ENCODE results near the gene UNC5A. TPM values are rescaled to one million over a fixed set of nuclear protein-coding genes. Genes with fewer than 3 reads are reported as not detected.

Gene UNC5A
- total RNA-seq, 2 donors from 2014 or later = 0.89 to 1.4 TPM

DNA sequence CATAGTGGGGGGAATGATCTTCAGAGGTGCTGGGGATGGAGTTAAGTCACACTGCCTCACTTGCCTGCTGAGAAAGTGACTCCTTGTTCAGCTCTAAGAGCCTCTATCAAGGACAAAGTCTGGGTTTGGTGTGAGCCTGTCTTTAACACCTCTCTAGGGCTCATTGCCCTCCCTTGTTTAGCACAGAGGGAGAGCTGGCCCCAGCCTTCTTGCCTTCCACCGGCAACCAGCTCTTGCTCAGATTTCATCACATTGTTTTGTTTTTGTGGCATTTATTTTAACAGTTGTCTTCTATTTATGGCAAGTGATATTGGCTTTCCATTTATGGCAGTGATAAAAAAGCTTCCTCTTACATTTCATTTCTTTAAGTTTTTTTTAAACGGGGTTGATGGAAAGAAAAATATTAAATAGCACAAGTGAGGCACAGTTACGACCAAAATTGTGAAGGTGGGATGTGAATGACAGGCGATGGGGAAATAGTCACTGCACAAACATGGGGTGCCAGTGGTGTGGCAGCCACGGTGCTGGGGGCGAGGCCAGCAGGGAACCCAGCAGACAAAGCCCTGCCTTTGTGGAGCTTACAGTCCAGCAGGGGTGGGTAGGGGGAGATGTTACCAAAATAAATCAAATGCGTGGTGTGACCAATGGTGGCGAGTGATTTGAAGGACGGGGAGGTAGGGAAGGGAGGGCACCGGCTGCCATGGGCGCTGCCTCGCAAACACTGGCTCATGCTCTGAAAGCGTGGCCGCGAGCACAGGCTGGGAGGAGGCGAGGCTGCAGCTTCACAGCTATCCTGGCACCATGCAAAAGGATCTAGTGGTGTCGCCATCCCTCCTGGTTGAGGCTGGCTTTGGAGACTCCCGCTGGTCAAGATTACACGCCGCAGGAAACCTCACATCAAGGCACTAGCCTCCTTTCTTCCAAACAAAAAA, 21.2 kb upstream of the UNC5A start:
- Histone ChIP-seq H3K4me1 (ENCODE audit: control insufficient read depth, insufficient read depth, low read length) (peaks cover 12% of the 10 kb centered on the region), H3K27me3 (ENCODE audit: control insufficient read depth, insufficient read depth, low read length, poor library complexity, severe bottlenecking) (no peaks in the 10 kb centered on the region), H3K36me3 (ENCODE audit: control insufficient read depth, insufficient read depth, low read length) (no peaks in the 10 kb centered on the region), H3K9ac (ENCODE audit: extremely low read depth, low read length, poor library complexity, severe bottlenecking) (no peak overlapping the region), H3K27ac (ENCODE audit: low read depth, low read length) (no peak overlapping the region), H3K4me3 (ENCODE audit: low read length) (no peak overlapping the region), H3K9me3 (ENCODE audit: control insufficient read depth, low read length) (no peaks in the 10 kb centered on the region)
- H3K9me3 Mint-ChIP-seq = no peaks in the 10 kb centered on the region
- DNase-seq = peak; percentile 79
- H3K4me3 Mint-ChIP-seq = no peak overlapping the region
- H3K27me3 Mint-ChIP-seq (ENCODE audit: insufficient read depth) = peaks cover 9% of the 10 kb centered on the region
- peaks cover 34% of the 10 kb centered on the region for H3K4me1 Mint-ChIP-seq
- H3K27ac Mint-ChIP-seq = peak overlapping the region; percentile 19
- no peaks in the 10 kb centered on the region for H3K36me3 Mint-ChIP-seq (ENCODE audit: low read depth)
- TF ChIP-seq, protein P1, sequence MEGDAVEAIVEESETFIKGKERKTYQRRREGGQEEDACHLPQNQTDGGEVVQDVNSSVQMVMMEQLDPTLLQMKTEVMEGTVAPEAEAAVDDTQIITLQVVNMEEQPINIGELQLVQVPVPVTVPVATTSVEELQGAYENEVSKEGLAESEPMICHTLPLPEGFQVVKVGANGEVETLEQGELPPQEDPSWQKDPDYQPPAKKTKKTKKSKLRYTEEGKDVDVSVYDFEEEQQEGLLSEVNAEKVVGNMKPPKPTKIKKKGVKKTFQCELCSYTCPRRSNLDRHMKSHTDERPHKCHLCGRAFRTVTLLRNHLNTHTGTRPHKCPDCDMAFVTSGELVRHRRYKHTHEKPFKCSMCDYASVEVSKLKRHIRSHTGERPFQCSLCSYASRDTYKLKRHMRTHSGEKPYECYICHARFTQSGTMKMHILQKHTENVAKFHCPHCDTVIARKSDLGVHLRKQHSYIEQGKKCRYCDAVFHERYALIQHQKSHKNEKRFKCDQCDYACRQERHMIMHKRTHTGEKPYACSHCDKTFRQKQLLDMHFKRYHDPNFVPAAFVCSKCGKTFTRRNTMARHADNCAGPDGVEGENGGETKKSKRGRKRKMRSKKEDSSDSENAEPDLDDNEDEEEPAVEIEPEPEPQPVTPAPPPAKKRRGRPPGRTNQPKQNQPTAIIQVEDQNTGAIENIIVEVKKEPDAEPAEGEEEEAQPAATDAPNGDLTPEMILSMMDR (conservative IDR thresholded peaks at IDR 0.05) = no peak
- WGBS, 2 experiments (ENCODE audit: insufficient coverage in 1 of 2, insufficient read length in 1 of 2) = 56 to 60% methylated on average over 18 to 20 of the region's 20 CpGs

DNA sequence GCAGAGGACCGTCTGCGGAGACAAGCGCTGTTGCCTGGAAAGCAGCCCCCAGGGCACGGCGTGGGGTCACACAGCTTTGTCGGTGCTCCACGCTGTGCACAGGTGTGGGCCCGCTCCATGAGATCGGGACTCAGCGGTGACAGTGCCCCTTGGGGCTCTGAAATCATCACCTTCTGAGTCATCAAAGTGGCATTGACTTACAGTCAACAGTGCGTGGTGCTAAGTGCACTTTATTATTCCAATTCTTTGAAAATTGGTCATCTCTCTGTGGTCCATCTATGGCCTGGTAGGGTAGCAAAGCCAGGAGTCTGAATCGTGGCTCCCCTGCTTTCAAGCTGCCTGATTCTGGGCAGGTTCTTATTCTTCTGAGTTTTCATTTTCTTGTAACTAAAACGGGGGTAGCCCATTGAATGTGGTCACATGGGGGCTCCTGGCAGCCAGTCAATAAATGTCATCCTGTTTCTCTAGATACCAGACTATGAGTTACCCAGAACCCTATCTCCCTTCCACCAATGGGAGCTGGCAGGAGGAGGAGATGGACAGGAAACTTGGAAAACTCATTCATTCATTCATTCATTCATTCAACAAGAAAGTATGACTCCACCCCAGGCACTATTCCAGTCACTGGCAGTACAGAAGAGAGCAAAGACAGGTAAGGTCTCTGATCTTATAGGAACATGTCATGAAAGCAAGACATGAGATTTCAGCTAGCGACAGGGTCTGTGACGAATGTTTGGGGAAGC, 20.3 kb upstream of the UNC5A start:
- no peaks in the 10 kb centered on the region for H3K36me3 Mint-ChIP-seq (ENCODE audit: low read depth)
- peaks cover 9% of the 10 kb centered on the region for H3K27me3 Mint-ChIP-seq (ENCODE audit: insufficient read depth)
- H3K4me3 ChIP-seq (ENCODE audit: low read length) = no peak overlapping the region
- H3K4me1 Mint-ChIP-seq = peaks cover 26% of the 10 kb centered on the region
- no peak overlapping the region for H3K4me3 Mint-ChIP-seq
- DNase-seq = no peak
- no peak overlapping the region for H3K27ac ChIP-seq (ENCODE audit: low read depth, low read length)
- H3K36me3 ChIP-seq (ENCODE audit: control insufficient read depth, insufficient read depth, low read length) = no peaks in the 10 kb centered on the region
- H3K4me1 ChIP-seq (ENCODE audit: control insufficient read depth, insufficient read depth, low read length) = peaks cover 9% of the 10 kb centered on the region
- H3K9me3 ChIP-seq (ENCODE audit: control insufficient read depth, low read length) = no peaks in the 10 kb centered on the region
- H3K9ac ChIP-seq (ENCODE audit: extremely low read depth, low read length, poor library complexity, severe bottlenecking) = no peak overlapping the region
- H3K27ac Mint-ChIP-seq = no peak overlapping the region
- H3K27me3 ChIP-seq (ENCODE audit: control insufficient read depth, insufficient read depth, low read length, poor library complexity, severe bottlenecking) = no peaks in the 10 kb centered on the region
- H3K9me3 Mint-ChIP-seq = no peaks in the 10 kb centered on the region
- TF ChIP-seq, protein P1 (conservative IDR thresholded peaks at IDR 0.05) = no peak
- 54 to 76% methylated on average over 11 to 15 of the region's 15 CpGs for whole genome bisulfite sequencing, 2 experiments (ENCODE audit: insufficient coverage in 1 of 2, insufficient read length in 1 of 2)

DNA sequence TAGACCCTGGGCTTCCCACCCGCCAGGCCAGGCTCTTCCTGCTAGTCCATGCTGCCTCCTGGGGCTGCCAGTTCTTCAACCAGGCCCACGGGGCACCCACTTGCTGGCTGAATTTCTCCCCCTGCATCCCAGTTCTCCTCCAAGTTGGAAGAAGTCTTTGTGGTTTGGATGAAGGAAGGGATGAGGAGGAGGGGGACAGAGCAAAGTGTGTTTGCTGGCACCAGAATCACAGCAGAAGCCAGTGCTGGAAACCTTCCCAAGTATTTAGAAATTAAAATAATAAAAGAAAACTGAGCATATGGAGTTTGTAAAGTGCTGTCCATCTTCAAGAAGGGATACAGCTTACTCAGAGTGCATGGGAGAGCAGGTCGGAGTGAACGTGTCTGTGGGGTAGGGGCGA, 19.4 kb upstream of the UNC5A start:
- no peak overlapping the region for H3K4me3 ChIP-seq (ENCODE audit: low read length)
- no peaks in the 10 kb centered on the region for H3K9me3 ChIP-seq (ENCODE audit: control insufficient read depth, low read length)
- H3K27me3 Mint-ChIP-seq (ENCODE audit: insufficient read depth) = peaks cover 9% of the 10 kb centered on the region
- no peak overlapping the region for H3K4me3 Mint-ChIP-seq
- 90 to 94% methylated on average over 2 to 5 of the region's 5 CpGs for WGBS, 2 experiments (ENCODE audit: insufficient coverage in 1 of 2, insufficient read length in 1 of 2)
- H3K36me3 Mint-ChIP-seq (ENCODE audit: low read depth) = no peaks in the 10 kb centered on the region
- H3K4me1 Mint-ChIP-seq = peaks cover 26% of the 10 kb centered on the region
- no peak for DNase-seq
- no peak overlapping the region for H3K9ac ChIP-seq (ENCODE audit: extremely low read depth, low read length, poor library complexity, severe bottlenecking)
- H3K9me3 Mint-ChIP-seq = no peaks in the 10 kb centered on the region
- H3K27ac ChIP-seq (ENCODE audit: low read depth, low read length) = no peak overlapping the region
- TF ChIP-seq, protein P1 (conservative IDR thresholded peaks at IDR 0.05) = no peak
- H3K36me3 ChIP-seq (ENCODE audit: control insufficient read depth, insufficient read depth, low read length) = no peaks in the 10 kb centered on the region
- H3K27ac Mint-ChIP-seq = no peak overlapping the region
- no peaks in the 10 kb centered on the region for H3K27me3 ChIP-seq (ENCODE audit: control insufficient read depth, insufficient read depth, low read length, poor library complexity, severe bottlenecking)
- peaks cover 8% of the 10 kb centered on the region for H3K4me1 ChIP-seq (ENCODE audit: control insufficient read depth, insufficient read depth, low read length)

Measured in endodermal cell (in vitro differentiated cells).